Left lung (tissue), 10 donors: Measurements from ENCODE around the gene BDH2. TPM values are rescaled to one million over a fixed set of nuclear protein-coding genes. Genes with fewer than 3 reads are reported as not detected.
A peak's percentile ranks its signal among the peaks of the same experiment; 100 is the strongest.

Experiments
- ATAC-seq: fragments of 200-7000 bp; cut with Tn5 transposase; one replicate; pipeline ENCODE4 v1.9.1; 2020; ENCODE audit warnings: moderate library complexity
- DNase-seq, 4 donors: peaks; one replicate each; pipeline ENCODE4 v3.0.0-alpha.2; 2013 to 2020
- H3K27ac ChIP-seq, 2 donors: fragments of 200-600 bp; sonication (generic) in 1 of 2; one replicate each; pipeline versions ENCODE4 v1.5.0 to v1.8.0; 2020 to 2021
- H3K27me3 ChIP-seq, 2 donors: fragments of 200-600 bp; sonication (generic) in 1 of 2; one replicate each; pipeline versions ENCODE4 v1.5.0 to v1.8.0; 2020 to 2021
- H3K36me3 ChIP-seq, 2 donors: fragments of 200-600 bp; sonication (generic) in 1 of 2; one replicate each; pipeline versions ENCODE4 v1.5.0 to v1.8.0; 2020 to 2021
- H3K4me1 ChIP-seq, 2 donors: fragments of 200-600 bp; one replicate each; pipeline ENCODE4 v1.8.0; 2021
- H3K4me3 ChIP-seq, 2 donors: fragments of 200-600 bp; sonication (generic) in 1 of 2; one replicate each; pipeline versions ENCODE4 v1.5.0 to v1.8.0; 2020 to 2021; ENCODE audit warnings: mild to moderate bottlenecking in 1 of 2
- H3K9me3 ChIP-seq, 2 donors: fragments of 200-600 bp; sonication (generic) in 1 of 2; one replicate each; pipeline versions ENCODE4 v1.5.0 to v1.8.0; 2020 to 2021
- CTCF ChIP-seq, 2 donors: fragments of 200-600 bp; sonication (generic) in 1 of 2; IDR thresholded peaks; one replicate each; pipeline versions ENCODE4 v1.5.0 to v1.8.0; 2021; ENCODE audit warnings: antibody characterized with exemption in 2 of 2
- intact Hi-C, 2 donors: fragments of 100-400 bp; cut with DNase I; formaldehyde crosslinking; loops; one replicate each; pipeline versions ENCODE4 v1.11.2 to v1.14.2; 2022
- polyA plus RNA-seq, 6 donors: library from polyadenylated mRNA; unstranded; fragments of 120-200 nt; gene quantifications; one replicate each; pipeline ENCODE4 v1.2.1, GENCODE V29; 2013; ENCODE audit not compliant: insufficient read length in 6 of 6
- total RNA-seq, 2 donors: library from RNA; stranded (reverse); fragmentation: NEBNext Ultra II Directional; extraction: Animal tissue kit (Norgen Biotek cat#: 25700); gene quantifications; one replicate each; pipeline ENCODE4 v1.2.1, GENCODE V29; 2021
- donor health status: DM: no; HTN: yes; CAD: no.
- donor health status: DM: no; HTN: no; CAD: no.

Gene BDH2
- total and polyA plus RNA-seq, 8 donors: 27.2 to 138 (median 113) TPM

GRCh38 chr4:103052145-103052544 is 47.5 kb downstream of the BDH2 start:
- DNase-seq (peak in 1 of 4 donors; percentile 59), ATAC-seq (no peak)
- Histone ChIP-seq H3K9me3 (no peaks in the 10 kb centered on the region), H3K4me3 (no peak overlapping the region), H3K4me1 (no peaks in the 10 kb centered on the region), H3K27me3 (no peaks in the 10 kb centered on the region), H3K36me3 (peaks cover 0 to 6% of the 10 kb centered on the region in 2 donors), H3K27ac (no peak overlapping the region)
- intact Hi-C loops: no loop called here
- TF ChIP-seq CTCF (IDR thresholded peaks at IDR 0.05): no peak

DNA sequence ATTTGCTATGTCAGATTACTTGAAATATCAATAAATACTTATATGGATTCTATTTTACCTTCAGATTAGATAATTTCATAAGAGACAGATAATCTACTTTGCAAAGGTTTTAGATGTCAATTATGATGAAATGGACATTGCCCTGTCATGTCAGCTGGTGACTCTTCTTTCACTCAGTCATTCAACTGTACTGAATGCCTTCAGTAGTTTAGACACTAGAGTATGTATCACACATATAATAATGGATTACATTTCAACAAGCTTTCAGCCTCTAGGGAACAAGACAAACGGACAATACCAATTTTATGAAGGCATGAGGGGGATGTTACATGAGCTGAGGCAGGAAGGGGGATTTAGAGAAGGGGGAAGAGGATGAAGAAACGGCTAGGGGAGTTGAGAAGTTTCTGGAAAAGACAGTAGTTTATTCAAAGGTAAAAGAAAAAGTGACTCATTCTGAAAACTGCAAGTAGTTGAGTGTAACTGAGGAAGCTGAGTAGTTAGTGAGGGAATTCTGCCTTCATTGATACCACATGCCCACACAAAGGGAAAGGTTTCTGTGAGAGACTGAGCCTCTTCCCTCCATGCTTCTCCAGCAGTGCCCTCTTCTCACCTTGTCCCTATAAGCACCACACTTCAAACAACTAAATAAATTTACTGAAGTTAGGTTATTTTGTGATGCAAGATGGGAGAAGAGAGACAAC is 48.7 kb downstream of the BDH2 start:
- Histone ChIP-seq H3K4me3 (no peak overlapping the region), H3K27me3 (no peaks in the 10 kb centered on the region), H3K36me3 (peaks cover 0 to 6% of the 10 kb centered on the region in 2 donors), H3K9me3 (no peaks in the 10 kb centered on the region), H3K4me1 (no peaks in the 10 kb centered on the region), H3K27ac (no peak overlapping the region)
- intact Hi-C loops: no loop called here
- DNase-seq (no peak), ATAC-seq (no peak)
- no peak for TF ChIP-seq CTCF (IDR thresholded peaks at IDR 0.05)

DNA sequence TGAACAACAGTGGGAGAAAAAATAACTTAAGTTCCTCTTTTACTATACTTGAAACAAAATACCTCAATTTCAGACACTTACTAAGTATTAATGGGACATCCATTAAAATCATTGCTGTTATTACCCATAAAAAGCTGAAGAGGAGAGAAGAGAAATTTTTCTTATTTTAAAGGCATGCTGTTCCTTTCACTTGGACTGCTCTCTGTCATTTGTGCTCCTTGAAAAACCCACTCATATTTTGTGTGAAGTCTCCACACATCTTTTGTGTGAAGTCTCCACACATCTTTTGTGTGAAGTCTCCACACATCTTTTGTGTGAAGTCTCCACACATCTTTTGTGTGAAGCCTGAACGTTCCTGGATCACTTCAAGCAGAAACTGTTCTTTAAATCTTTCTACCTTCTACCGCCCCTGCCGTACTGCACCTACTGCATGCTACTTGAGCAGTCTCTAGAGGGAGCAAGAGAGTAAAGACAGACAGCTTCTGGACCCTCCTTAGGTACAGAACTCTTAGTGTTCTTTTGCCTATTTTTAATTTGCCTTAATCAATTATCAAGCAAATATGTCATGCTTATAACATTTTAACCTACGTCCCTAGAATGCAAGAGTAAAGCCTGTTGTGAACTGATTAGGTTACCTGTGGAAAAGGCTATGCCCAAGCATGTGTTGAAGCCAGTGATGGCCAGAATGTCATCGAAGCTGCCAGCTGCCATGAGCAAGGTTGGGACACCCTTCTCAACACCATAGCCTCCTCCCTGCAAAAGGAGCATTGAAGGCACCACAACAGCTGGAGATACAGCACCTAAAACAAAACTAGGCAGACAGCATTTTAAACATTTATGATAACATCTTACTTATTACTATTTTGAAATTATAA is 53.0 kb downstream of the BDH2 start:
- H3K4me3 ChIP-seq: no peak overlapping the region
- no peaks in the 10 kb centered on the region for H3K27me3 ChIP-seq
- no peaks in the 10 kb centered on the region for H3K9me3 ChIP-seq
- ATAC-seq (peak; percentile 94), DNase-seq (peak in 2 of 4 donors; percentile 6 to 32)
- TF ChIP-seq CTCF (IDR thresholded peaks at IDR 0.05): peak; percentile 56 to 66
- intact Hi-C loops: no loop called here
- H3K4me1 ChIP-seq: no peaks in the 10 kb centered on the region
- H3K27ac ChIP-seq: no peak overlapping the region
- H3K36me3 ChIP-seq: peaks cover 0 to 12% of the 10 kb centered on the region in 2 donors

GRCh38 chr4:103044183-103044582 is 55.5 kb downstream of the BDH2 start:
- no peaks in the 10 kb centered on the region for H3K4me1 ChIP-seq
- no peak for ATAC-seq
- H3K36me3 ChIP-seq: peaks cover 0 to 6% of the 10 kb centered on the region in 2 donors
- no peak overlapping the region for H3K27ac ChIP-seq
- H3K4me3 ChIP-seq: no peak overlapping the region
- TF ChIP-seq CTCF (IDR thresholded peaks at IDR 0.05): no peak
- DNase-seq: no peak
- no peaks in the 10 kb centered on the region for H3K27me3 ChIP-seq
- intact Hi-C loops: no loop called here
- no peaks in the 10 kb centered on the region for H3K9me3 ChIP-seq

- Histone ChIP-seq H3K27ac (no peak overlapping the region), H3K27me3 (no peaks in the 10 kb centered on the region), H3K36me3 (no peaks in the 10 kb centered on the region), H3K4me1 (no peaks in the 10 kb centered on the region), H3K9me3 (no peaks in the 10 kb centered on the region), H3K4me3 (no peak overlapping the region)
- DNase-seq (no peak), ATAC-seq (no peak)
- intact Hi-C loops: no loop called here
- no peak for TF ChIP-seq CTCF (IDR thresholded peaks at IDR 0.05)
Observed at GRCh38 chr4:103036169-103036568, 63.5 kb downstream of the BDH2 start.
